NCI-H2227 (cell line): ENCODE results near the gene RPL9.
"Not testable (repeated sequence)": the region's sequence is repeated elsewhere in the genome, so short reads cannot be mapped to it uniquely, and the experiment has no call there.

Experiments used
- DNase-seq: peaks from one replicate; lab custom pipeline; 2025; ENCODE audit not compliant: unreplicated experiment; lab: John Stamatoyannopoulos, UW

RPL9 gene

DNA sequence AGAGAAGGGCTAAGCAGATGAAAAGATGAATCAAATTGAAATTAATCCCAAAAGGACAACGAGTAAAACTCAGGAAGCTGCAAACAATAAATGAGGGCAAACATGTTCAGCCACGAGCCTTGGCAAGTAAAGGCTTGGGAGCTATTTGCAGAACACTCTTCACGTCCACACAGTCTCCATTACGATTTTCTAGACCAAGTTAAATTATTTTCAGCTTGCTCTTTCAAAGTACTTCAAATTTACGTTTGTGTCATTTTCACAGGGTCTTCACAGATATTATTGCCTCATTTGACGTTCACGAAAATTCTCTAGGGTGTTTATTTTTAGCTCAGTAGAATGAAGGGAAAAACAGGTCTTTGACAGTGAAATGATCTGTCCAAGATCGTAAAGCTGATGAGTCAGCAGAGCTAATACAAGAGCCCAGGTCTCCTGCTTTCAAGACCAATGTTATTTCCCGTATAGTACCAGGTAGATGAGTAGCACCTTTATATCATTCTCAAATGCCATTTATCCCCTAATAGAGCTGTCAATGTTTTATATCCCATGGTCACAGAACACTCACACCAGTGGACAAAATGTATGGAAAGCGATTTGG, 31.1 kb downstream of the RPL9 start:
- DNase-seq = peak; percentile 13

DNA sequence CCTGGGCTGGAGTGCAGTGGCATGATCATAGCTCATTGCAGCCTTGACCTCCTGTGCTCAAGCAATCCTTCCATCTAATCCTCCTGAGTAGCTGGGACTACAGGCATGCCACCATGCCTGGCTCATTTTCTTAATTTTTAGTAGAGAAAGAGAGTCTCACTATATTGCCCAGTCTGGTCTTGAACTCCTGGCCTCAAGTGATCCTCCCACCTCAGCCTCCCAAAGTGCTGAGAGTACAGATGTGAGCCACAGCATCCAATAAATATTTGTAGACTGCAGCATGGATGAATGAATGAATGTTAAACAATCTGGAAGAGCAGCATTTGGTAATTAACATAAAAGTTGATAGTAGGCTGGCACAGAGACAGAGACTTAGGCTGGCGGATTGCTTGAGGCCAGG, 32.0 kb downstream of the RPL9 start:
- no peak for DNase-seq

DNA sequence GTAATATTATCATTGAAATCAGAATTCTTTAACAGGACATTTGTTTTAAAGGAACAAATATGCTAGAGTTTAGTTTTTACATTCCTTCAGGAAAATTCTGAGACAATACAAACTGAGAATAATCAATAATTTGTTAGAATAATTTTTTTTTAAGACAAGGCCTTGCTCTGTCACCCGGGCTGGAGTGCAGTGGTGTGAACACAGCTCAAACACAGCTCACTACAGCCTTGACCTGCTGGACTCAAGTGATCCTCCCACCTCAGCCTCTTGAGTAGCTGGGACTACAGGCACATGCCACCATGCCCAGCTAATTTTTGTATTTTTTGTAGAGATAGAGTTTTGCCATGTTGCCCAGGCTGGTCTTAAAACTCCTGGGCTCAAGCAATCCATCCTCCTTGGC, 33.4 kb downstream of the RPL9 start:
- DNase-seq = not testable (repeated sequence)

GRCh38 chr4:39422247-39422646, 36.5 kb downstream of the RPL9 start:
- DNase-seq = no peak

DNA sequence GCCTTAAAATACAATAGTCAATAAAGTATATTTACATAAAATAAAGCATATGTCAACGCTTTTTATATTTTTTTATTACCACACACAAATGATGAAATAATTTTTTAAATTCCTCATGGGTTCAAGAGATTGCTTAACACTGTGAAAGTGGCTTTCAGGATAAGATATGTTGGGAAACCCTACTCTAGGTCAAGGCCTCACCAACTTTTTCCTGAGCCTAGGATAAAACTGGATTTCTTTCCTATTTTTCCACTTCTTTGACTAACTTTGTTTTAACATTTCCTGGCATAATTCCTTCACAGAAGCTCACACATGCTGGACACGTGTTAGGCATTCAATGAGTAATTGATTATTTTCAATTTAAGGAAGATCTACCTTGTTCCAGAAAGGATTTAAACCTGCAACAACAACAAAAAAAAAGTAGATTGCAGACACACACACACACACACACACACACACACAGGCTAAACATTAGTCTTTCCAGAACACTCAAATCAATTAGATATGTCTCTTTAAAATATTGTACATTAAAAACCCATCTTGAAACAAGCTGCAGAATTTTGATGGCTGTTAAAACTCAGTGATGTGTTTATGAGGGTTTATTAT, 42.9 kb downstream of the RPL9 start:
- no peak for DNase-seq

DNA sequence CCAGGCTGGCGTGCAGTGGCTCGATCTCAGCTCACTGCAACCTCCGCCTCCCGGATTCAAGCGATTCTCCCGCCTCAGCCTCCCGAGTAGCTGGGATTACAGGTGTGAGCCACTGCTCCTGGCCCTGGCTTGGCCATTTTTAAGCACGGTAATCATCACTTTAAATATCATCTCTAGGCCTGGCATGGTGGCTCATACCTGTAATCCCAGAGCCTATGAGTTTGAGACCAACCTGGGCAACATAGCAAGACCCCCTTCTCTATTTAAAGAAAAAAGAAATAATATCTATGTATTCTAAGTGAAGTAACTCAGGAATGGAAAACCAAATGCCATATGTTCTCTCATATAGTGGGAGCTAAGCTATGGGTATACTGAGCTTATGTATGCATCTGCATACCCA, 47.2 kb downstream of the RPL9 start:
- DNase-seq = not testable (repeated sequence)

DNA sequence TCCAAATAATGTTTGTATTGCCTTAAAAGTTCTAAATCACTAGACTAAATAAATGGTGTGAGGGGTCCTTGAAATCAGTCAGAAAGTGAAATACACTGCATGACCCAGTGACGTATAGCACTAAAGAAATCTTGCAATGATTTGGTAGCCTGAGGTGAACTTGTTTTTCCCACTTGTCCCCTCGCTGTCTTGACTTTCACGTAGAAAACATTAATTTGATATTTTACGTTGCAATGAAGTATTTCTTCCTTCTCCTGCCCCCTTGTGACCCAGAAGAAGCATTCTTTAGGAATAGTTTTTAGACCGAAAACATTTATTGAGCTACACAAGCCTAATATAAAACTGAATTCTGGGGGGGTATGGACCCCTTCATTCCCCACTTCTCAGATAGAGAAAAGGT, 48.3 kb downstream of the RPL9 start:
- no peak for DNase-seq

DNA sequence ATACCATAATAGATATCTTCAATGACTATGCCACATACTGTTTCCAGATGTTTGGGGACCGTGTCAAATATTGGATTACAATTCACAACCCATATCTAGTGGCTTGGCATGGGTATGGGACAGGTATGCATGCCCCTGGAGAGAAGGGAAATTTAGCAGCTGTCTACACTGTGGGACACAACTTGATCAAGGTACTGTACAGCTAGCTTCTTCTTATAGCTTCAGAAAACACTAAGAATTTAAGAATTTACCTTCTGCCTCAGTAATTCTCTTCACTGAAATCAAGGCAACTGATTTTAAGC, 51.2 kb downstream of the RPL9 start:
- DNase-seq = no peak

GRCh38 chr4:39406763-39407583, 51.7 kb downstream of the RPL9 start, which contains the start of gene KLB:
Gene KLB, plus strand, starts transcription at chr4:39406930. Its CDS starts 20 bp downstream, at chr4:39406950.
- peak; percentile 3 for DNase-seq
